Upper lobe of right lung (tissue), 1 donor: ENCODE data around the gene SMAD3. TPM values are rescaled to one million over a fixed set of nuclear protein-coding genes. Genes with fewer than 3 reads are reported as not detected.

Experiments used
- ATAC-seq: fragments of 200-7000 bp; cut with Tn5 transposase; one replicate; pipeline ENCODE4 v1.9.1; 2020; ENCODE audit warnings: mild to moderate bottlenecking, moderate library complexity
- DNase-seq: peaks from one replicate; pipeline ENCODE4 v3.0.0-alpha.2; 2020
- H3K27ac ChIP-seq: fragments of 200-600 bp; one replicate; pipeline ENCODE4 v1.8.0; 2022
- H3K27me3 ChIP-seq: fragments of 200-600 bp; one replicate; pipeline ENCODE4 v1.8.0; 2022; ENCODE audit warnings: mild to moderate bottlenecking
- H3K36me3 ChIP-seq: fragments of 200-600 bp; one replicate; pipeline ENCODE4 v1.8.0; 2022
- H3K4me1 ChIP-seq: fragments of 200-600 bp; one replicate; pipeline ENCODE4 v1.8.0; 2022
- H3K4me3 ChIP-seq: fragments of 200-600 bp; one replicate; pipeline ENCODE4 v1.8.0; 2022; ENCODE audit warnings: mild to moderate bottlenecking
- H3K9me3 ChIP-seq: fragments of 200-600 bp; one replicate; pipeline ENCODE4 v1.8.0; 2022
- CTCF ChIP-seq: fragments of 200-600 bp; IDR thresholded peaks from one replicate; pipeline ENCODE4 v1.8.0; 2022; ENCODE audit warnings: antibody characterized with exemption
- intact Hi-C: fragments of 100-400 bp; cut with DNase I; formaldehyde crosslinking; loops from one replicate; pipeline ENCODE4 v1.11.0; 2022
- total RNA-seq: library from RNA; stranded (reverse); fragmentation: NEBNext Ultra II Directional; extraction: Animal tissue kit (Norgen Biotek cat#: 25700); gene quantifications from one replicate; pipeline ENCODE4 v1.2.1, GENCODE V29; 2021
- donor health status: DM: no; HTN: yes; CAD: no; lungs with severe emphysema.

SMAD3 gene
- total RNA-seq, 1 donor from 2014 or later: 31.6 TPM

GRCh38 chr15:67186226-67186649, 120.8 kb downstream of the SMAD3 start:
- Histone ChIP-seq H3K9me3 (no peaks in the 10 kb centered on the region), H3K27me3 (no peaks in the 10 kb centered on the region), H3K27ac (peak overlapping the region; percentile 17), H3K4me3 (no peak overlapping the region), H3K36me3 (peaks cover 40% of the 10 kb centered on the region), H3K4me1 (peaks cover 39% of the 10 kb centered on the region)
- no peak for DNase-seq
- ATAC-seq: peak; percentile 38
- intact Hi-C loops: no loop called here
- TF ChIP-seq CTCF: no peak

GRCh38 chr15:67186688-67187087, 121.3 kb downstream of the SMAD3 start:
- H3K36me3 ChIP-seq: peaks cover 40% of the 10 kb centered on the region
- H3K4me1 ChIP-seq: peaks cover 39% of the 10 kb centered on the region
- intact Hi-C loops: no loop called here
- no peak for TF ChIP-seq CTCF
- no peak for ATAC-seq
- no peak overlapping the region for H3K4me3 ChIP-seq
- H3K27ac ChIP-seq: no peak overlapping the region
- no peaks in the 10 kb centered on the region for H3K9me3 ChIP-seq
- DNase-seq: no peak
- no peaks in the 10 kb centered on the region for H3K27me3 ChIP-seq

- peaks cover 46% of the 10 kb centered on the region for H3K36me3 ChIP-seq
- no peaks in the 10 kb centered on the region for H3K27me3 ChIP-seq
- ATAC-seq (no peak), DNase-seq (no peak)
- no peak for TF ChIP-seq CTCF
- peaks cover 39% of the 10 kb centered on the region for H3K4me1 ChIP-seq
- intact Hi-C loops: no loop called here
- H3K4me3 ChIP-seq: no peak overlapping the region
- no peak overlapping the region for H3K27ac ChIP-seq
- H3K9me3 ChIP-seq: no peaks in the 10 kb centered on the region
Observed at GRCh38 chr15:67187351-67187854, 122.0 kb downstream of the SMAD3 start.

GRCh38 chr15:67188551-67189218, 123.3 kb downstream of the SMAD3 start:
- DNase-seq (no peak), ATAC-seq (no peak)
- H3K4me1 ChIP-seq: peaks cover 38% of the 10 kb centered on the region
- intact Hi-C loops: no loop called here
- H3K27me3 ChIP-seq: no peaks in the 10 kb centered on the region
- peaks cover 47% of the 10 kb centered on the region for H3K36me3 ChIP-seq
- no peak overlapping the region for H3K4me3 ChIP-seq
- peak overlapping the region; percentile 76 for H3K27ac ChIP-seq
- TF ChIP-seq CTCF: no peak
- no peaks in the 10 kb centered on the region for H3K9me3 ChIP-seq

- Histone ChIP-seq H3K27ac (peak overlapping the region; percentile 76), H3K4me1 (peaks cover 32% of the 10 kb centered on the region), H3K4me3 (no peak overlapping the region), H3K36me3 (peaks cover 44% of the 10 kb centered on the region), H3K9me3 (no peaks in the 10 kb centered on the region), H3K27me3 (no peaks in the 10 kb centered on the region)
- peak; percentile 9 for ATAC-seq
- no peak for TF ChIP-seq CTCF
- intact Hi-C loops: no loop called here
- DNase-seq: no peak
Observed at GRCh38 chr15:67189326-67190051, 124.1 kb downstream of the SMAD3 start.
